IgD-negative memory B cell (primary cell): ENCODE measurements around the gene RAET1E. TPM values are rescaled to one million over a fixed set of nuclear protein-coding genes. Genes with fewer than 3 reads are reported as not detected.
"Not testable (repeated sequence)": the region's sequence is repeated elsewhere in the genome, so short reads cannot be mapped to it uniquely, and the experiment has no call there.

Source experiments
- H3K27ac Mint-ChIP-seq, 3 donors: one replicate each; pipeline ENCODE4 v1.8.0; 2020 to 2022; ENCODE audit warnings: mild to moderate bottlenecking in 3 of 3, mixed read lengths in 3 of 3, moderate library complexity in 1 of 3
- H3K27me3 Mint-ChIP-seq: one replicate; pipeline ENCODE4 v1.8.0; 2021; ENCODE audit warnings: mixed read lengths
- H3K36me3 Mint-ChIP-seq: one replicate; pipeline ENCODE4 v1.8.0; 2020; ENCODE audit warnings: mild to moderate bottlenecking, mixed read lengths
- H3K4me1 Mint-ChIP-seq, 3 donors: one replicate each; pipeline ENCODE4 v1.8.0; 2020 to 2022; ENCODE audit warnings: mixed read lengths in 3 of 3, mild to moderate bottlenecking in 1 of 3
- H3K4me3 Mint-ChIP-seq, 4 donors: one replicate each; pipeline ENCODE4 v1.8.0; 2020 to 2022; ENCODE audit warnings: mild to moderate bottlenecking in 4 of 4, mixed read lengths in 4 of 4, moderate library complexity in 3 of 4
- H3K9me3 Mint-ChIP-seq, 3 donors: one replicate each; pipeline ENCODE4 v1.8.0; 2020 to 2021; ENCODE audit warnings: mixed read lengths in 3 of 3, mild to moderate bottlenecking in 1 of 3
- polyA plus RNA-seq: library from polyadenylated mRNA; unstranded; fragments of 300-500 nt; fragmentation: Illumina TruSeq; gene quantifications from one replicate; pipeline ENCODE4 v1.2.3, GENCODE V29; 2021

Gene RAET1E
- polyA plus RNA-seq, 1 donor from 2014 or later: not detected

- Mint-ChIP-seq H3K36me3 (no peaks in the 10 kb centered on the region), H3K27me3 (peaks cover 5% of the 10 kb centered on the region), H3K9me3 (no peaks in the 10 kb centered on the region), H3K4me1 (peaks cover 3 to 6% (median 5%) of the 10 kb centered on the region in 3 donors), H3K27ac (no peak overlapping the region), H3K4me3 (peak overlapping the region in 1 of 4 donors; percentile 57)
Measured at GRCh38 chr6:149860513-149860833, 37.4 kb downstream of the RAET1E start.

GRCh38 chr6:149859938-149860337, 38.0 kb downstream of the RAET1E start:
- Mint-ChIP-seq H3K9me3 (no peaks in the 10 kb centered on the region), H3K27ac (no peak overlapping the region), H3K4me1 (peaks cover 5 to 6% (median 5%) of the 10 kb centered on the region in 3 donors), H3K36me3 (no peaks in the 10 kb centered on the region), H3K27me3 (peaks cover 5% of the 10 kb centered on the region), H3K4me3 (peak overlapping the region in 1 of 4 donors; percentile 65)

- Mint-ChIP-seq H3K27me3 (peaks cover 6% of the 10 kb centered on the region), H3K9me3 (no peaks in the 10 kb centered on the region), H3K4me3 (no peak overlapping the region), H3K36me3 (no peaks in the 10 kb centered on the region), H3K27ac (no peak overlapping the region), H3K4me1 (peaks cover 2 to 10% (median 8%) of the 10 kb centered on the region in 3 donors)
Measured at GRCh38 chr6:149859368-149859767, 38.5 kb downstream of the RAET1E start.

- H3K27ac Mint-ChIP-seq: no peak overlapping the region
- no peak overlapping the region for H3K4me3 Mint-ChIP-seq
- no peaks in the 10 kb centered on the region for H3K9me3 Mint-ChIP-seq
- no peaks in the 10 kb centered on the region for H3K36me3 Mint-ChIP-seq
- H3K27me3 Mint-ChIP-seq: peaks cover 6% of the 10 kb centered on the region
- peaks cover 3 to 13% (median 12%) of the 10 kb centered on the region in 3 donors for H3K4me1 Mint-ChIP-seq
Measured at GRCh38 chr6:149857541-149857940, 40.4 kb downstream of the RAET1E start.

DNA sequence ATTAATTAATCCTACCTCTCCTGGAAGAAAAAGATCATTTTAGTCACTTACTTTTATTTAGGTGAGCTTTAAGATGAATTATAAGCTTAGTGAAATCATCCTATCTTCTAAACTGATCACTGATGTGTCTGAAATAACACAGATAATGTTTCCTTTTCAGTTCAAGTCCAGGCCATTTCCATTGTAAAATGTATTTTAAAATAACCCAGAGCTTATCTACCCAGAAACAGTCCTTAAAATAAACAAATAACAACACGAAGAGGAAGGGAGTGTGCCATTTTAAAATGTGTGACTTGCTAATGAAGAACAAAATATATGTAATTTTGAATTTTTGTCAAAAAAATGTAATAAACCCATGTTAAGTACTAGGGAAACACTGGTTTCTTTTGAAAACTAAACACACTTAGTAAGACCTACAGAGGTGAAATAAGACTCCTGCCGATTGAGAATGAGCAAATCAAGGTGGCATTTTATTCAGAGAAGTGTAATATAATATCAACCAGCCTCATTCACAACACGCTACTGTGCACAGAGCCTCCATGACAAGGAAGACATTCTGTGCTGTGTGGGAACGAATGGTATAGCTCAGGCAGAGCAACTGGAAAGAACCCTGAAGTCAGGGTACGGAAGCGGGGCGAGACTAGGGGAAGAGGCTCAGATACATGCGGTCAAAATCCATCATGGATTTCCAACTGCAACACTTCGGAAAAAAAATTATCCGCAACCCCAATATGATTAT, 41.5 kb downstream of the RAET1E start:
- Mint-ChIP-seq H3K9me3 (no peaks in the 10 kb centered on the region), H3K4me1 (peaks cover 12 to 25% (median 22%) of the 10 kb centered on the region in 3 donors), H3K36me3 (no peaks in the 10 kb centered on the region), H3K27me3 (peaks cover 6% of the 10 kb centered on the region), H3K4me3 (no peak overlapping the region), H3K27ac (no peak overlapping the region)

DNA sequence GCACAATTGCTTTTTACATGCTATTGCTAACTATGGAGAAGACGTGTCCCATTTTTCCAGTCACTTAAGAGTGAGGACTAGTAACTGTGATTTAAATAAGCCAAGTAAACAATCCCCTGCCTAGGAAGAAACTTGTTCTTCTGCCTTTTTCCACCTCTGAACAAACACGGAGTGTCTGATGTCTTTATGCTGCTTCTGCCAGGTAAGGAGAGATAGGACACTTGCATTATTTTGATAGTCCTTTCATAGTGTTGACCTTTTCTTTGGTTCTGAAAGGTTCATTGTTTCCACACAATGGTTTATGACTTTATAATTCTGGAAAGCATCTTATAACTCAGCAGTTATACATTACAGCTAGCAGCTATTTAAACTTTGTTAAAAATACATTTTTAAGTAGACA, 42.2 kb downstream of the RAET1E start:
- H3K36me3 Mint-ChIP-seq: no peaks in the 10 kb centered on the region
- no peak overlapping the region for H3K4me3 Mint-ChIP-seq
- H3K27ac Mint-ChIP-seq: no peak overlapping the region
- H3K27me3 Mint-ChIP-seq: peaks cover 7% of the 10 kb centered on the region
- H3K9me3 Mint-ChIP-seq: no peaks in the 10 kb centered on the region
- H3K4me1 Mint-ChIP-seq: peaks cover 17 to 30% (median 26%) of the 10 kb centered on the region in 3 donors

- Mint-ChIP-seq H3K4me3 (no peak overlapping the region), H3K36me3 (no peaks in the 10 kb centered on the region), H3K4me1 (peaks cover 20 to 30% (median 29%) of the 10 kb centered on the region in 3 donors), H3K27ac (no peak overlapping the region), H3K27me3 (peaks cover 5% of the 10 kb centered on the region), H3K9me3 (no peaks in the 10 kb centered on the region)
Measured at GRCh38 chr6:149855040-149855654, 42.8 kb downstream of the RAET1E start.

DNA sequence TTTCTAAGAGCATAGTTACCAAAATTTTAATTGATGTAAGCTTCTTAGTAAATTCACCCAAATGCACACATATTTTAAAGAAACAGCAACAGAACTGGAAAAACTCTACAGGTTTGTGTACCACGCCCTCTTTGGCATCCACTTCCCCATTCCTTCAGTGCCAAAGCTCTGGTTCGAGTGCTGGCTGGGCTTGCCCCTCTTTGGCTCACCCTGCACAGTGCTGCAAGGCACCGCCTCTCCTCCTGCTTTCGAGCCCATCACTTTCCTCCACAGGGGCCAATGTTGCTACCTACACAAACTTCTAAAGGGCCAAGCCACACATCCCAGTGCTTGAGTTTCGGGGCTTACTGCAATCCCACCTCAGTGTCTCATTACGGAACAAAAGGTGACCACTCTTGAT, 43.4 kb downstream of the RAET1E start:
- Mint-ChIP-seq H3K27me3 (peaks cover 5% of the 10 kb centered on the region), H3K9me3 (no peaks in the 10 kb centered on the region), H3K36me3 (no peaks in the 10 kb centered on the region), H3K27ac (no peak overlapping the region), H3K4me1 (peaks cover 22 to 30% (median 29%) of the 10 kb centered on the region in 3 donors), H3K4me3 (no peak overlapping the region)

GRCh38 chr6:149854017-149854416, 43.9 kb downstream of the RAET1E start:
- H3K4me1 Mint-ChIP-seq: peaks cover 22 to 30% (median 29%) of the 10 kb centered on the region in 3 donors
- not testable (repeated sequence) for H3K9me3 Mint-ChIP-seq, H3K27ac Mint-ChIP-seq, H3K27me3 Mint-ChIP-seq, H3K36me3 Mint-ChIP-seq, H3K4me3 Mint-ChIP-seq

DNA sequence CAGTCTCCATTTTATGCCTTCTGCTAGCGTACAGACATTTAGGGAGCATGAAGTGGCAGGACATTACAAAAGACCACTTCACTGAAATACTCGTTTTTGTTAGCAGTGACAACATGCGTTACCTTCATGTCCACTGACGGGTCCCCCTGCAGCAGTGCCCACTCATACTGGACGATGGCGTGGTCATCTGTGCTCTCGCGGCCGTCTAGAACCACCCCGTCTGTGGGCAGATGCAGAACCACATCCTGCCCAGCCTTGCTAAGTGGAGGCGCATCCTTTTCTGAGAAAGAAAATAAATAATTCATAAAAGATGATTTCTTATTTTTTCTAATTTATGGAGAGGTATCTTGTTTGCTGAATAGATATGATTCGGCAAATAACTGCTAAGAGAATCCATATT, 45.0 kb downstream of the RAET1E start:
- H3K9me3 Mint-ChIP-seq: no peaks in the 10 kb centered on the region
- H3K4me1 Mint-ChIP-seq: peaks cover 22 to 30% (median 29%) of the 10 kb centered on the region in 3 donors
- H3K27ac Mint-ChIP-seq: peak overlapping the region in 1 of 3 donors; percentile 76
- H3K27me3 Mint-ChIP-seq: peaks cover 5% of the 10 kb centered on the region
- peaks cover 2% of the 10 kb centered on the region for H3K36me3 Mint-ChIP-seq
- peak overlapping the region in 2 of 4 donors; percentile 38 to 72 for H3K4me3 Mint-ChIP-seq

DNA sequence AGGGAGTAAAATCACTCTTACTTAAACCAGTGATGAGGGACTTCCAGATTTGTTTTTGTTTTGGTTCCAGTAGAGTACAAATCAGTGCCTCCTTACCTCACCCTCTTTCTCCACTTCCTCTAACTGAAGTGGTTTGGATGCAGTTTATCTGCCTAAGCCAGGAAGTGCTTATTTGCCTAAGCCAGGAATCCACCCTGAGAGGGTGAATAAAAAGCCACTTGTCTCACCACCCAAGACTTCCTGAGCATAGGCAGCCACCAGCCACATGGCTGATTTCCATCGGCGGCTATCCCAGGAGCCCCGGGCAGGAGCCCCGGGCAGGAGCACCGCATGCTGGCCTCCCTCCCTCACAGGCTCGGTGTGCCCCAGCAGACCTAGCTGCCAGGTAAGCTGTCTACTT, 45.7 kb downstream of the RAET1E start:
- H3K27ac Mint-ChIP-seq: peak overlapping the region; percentile 0 to 76 (median 59)
- peaks cover 22 to 30% (median 29%) of the 10 kb centered on the region in 3 donors for H3K4me1 Mint-ChIP-seq
- peaks cover 5% of the 10 kb centered on the region for H3K27me3 Mint-ChIP-seq
- H3K36me3 Mint-ChIP-seq: peaks cover 2% of the 10 kb centered on the region
- peak overlapping the region in 3 of 4 donors; percentile 25 to 72 (median 52) for H3K4me3 Mint-ChIP-seq
- H3K9me3 Mint-ChIP-seq: no peaks in the 10 kb centered on the region

- H3K36me3 Mint-ChIP-seq: peaks cover 2% of the 10 kb centered on the region
- peak overlapping the region; percentile 12 to 76 (median 59) for H3K27ac Mint-ChIP-seq
Measured at GRCh38 chr6:149851461-149852110, 46.3 kb downstream of the RAET1E start.

DNA sequence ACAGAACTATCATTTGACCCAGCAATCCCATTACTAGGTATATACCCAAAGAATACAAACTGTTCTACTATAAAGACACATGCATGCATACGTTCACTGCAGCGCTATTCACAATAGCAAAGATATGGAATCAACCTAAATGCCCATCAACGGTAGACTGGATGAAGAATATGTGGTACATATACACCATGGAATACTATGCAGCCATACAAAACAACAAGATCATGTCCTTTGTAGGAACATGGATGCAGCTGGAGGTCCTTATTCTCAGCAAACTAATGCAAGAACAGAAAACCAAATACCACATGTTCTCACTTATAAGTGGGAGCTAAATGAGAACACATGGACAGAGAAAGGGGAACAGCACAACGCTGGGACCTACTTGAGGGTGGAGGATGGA, 49.6 kb downstream of the RAET1E start:
- Mint-ChIP-seq H3K4me3 (peak overlapping the region in 1 of 4 donors; percentile 5), H3K4me1 (peaks cover 18 to 24% (median 20%) of the 10 kb centered on the region in 3 donors)
- H3K36me3 Mint-ChIP-seq, H3K27me3 Mint-ChIP-seq, H3K27ac Mint-ChIP-seq, H3K9me3 Mint-ChIP-seq: not testable (repeated sequence)

More at GRCh38 chr6:149851461-149852110, 46.3 kb downstream of the RAET1E start:
- peaks cover 5% of the 10 kb centered on the region for H3K27me3 Mint-ChIP-seq
- peak overlapping the region in 2 of 4 donors; percentile 25 to 72 for H3K4me3 Mint-ChIP-seq
- peaks cover 22 to 30% (median 29%) of the 10 kb centered on the region in 3 donors for H3K4me1 Mint-ChIP-seq
- H3K9me3 Mint-ChIP-seq: no peaks in the 10 kb centered on the region
